Esophagus squamous epithelium (tissue), 4 donors: ENCODE data around the gene HSD17B4.

Source experiments
- CTCF ChIP-seq, 6 experiments: fragments of 450-650 bp in 4 of 6; fragments of 200-600 bp in 2 of 6; sonication (generic) in 2 of 6; IDR thresholded peaks; one replicate each; pipeline ENCODE4 v1.5.1; 2016 to 2019; ENCODE audit warnings: antibody characterized with exemption in 6 of 6, mild to moderate bottlenecking in 4 of 6, moderate library complexity in 4 of 6
- POLR2A ChIP-seq, 4 donors: fragments of 450-650 bp; IDR thresholded peaks; one replicate each; pipeline ENCODE4 v1.6.1; 2017; ENCODE audit warnings: antibody characterized with exemption in 4 of 4, mild to moderate bottlenecking in 4 of 4, moderate library complexity in 3 of 4

DNA sequence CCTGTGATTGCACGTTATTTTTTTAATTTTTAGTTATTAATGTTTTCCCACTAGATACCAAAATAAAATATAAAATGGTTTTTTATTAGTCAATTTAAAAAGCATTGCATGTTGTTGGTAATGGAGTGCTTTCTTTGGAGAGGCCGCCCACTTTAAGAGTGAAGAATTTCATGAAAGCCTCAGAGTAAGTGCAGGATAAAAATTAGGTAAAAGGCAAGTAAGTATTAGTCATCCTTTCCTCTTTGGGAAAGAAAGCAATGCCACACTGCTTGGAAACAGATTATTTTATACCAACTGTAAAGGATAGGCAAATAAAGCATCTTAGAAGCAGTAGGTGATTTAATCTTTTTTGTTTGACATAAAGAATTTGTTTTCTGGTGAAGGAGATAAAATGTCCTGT, 62.9 kb downstream of the HSD17B4 start:
- no peak for TF ChIP-seq CTCF (IDR thresholded peaks at IDR 0.05)
- no peak for TF ChIP-seq POLR2A (IDR thresholded peaks at IDR 0.05)
